Heart left ventricle (tissue), 13 donors: ENCODE data around the gene RBKS.

Source experiments
- CTCF ChIP-seq, 12 donors: fragments of 200-600 bp; sonication (generic) in 4 of 12; IDR thresholded peaks; one replicate each; pipeline versions ENCODE4 v1.5.0 to v1.8.0; 2018 to 2022; ENCODE audit warnings: antibody characterized with exemption in 12 of 12, mild to moderate bottlenecking in 5 of 12
- POLR2A ChIP-seq, 2 donors: fragments of 450-650 bp; IDR thresholded peaks; one replicate each; pipeline ENCODE4 v1.6.1; 2017; ENCODE audit warnings: antibody characterized with exemption in 2 of 2, mild to moderate bottlenecking in 2 of 2, moderate library complexity in 2 of 2
- donor health status: ischemic (EF 13 %, LVEDD 7.1; RV severe dilation, severe dysfunction).
- donor health status: DM: no; HTN: yes; CAD: no.
- donor health status: DM: no; HTN: no; CAD: no.
- donor health status: ischemic (EF 25% LVEDD 6.9; RV normal size, moderate dysfunction).
- donor health status: ischemic (EF 25% LVEDD 5.7; RV mildly dilated, moderate dysfunction).
- donor health status: ischemic (EF 35%, LVEDD 5.7; RV mildly dilated, moderate dysfunction).
- donor health status: nonischemic (EF 11% LVEDD 7.7; RV severe dilation, severe dysfunction).
- donor health status: DM: yes; HTN: yes; CAD: no.
- donor health status: PGD.
- donor health status: ischemic (EF 29% LVEDD 5.4; RV normal size, mild dysfunction).
- donor health status: nonischemic (EF 23%, LVEDD 6.1; RV moderate dilation, normal function).

- no peak for TF ChIP-seq POLR2A (IDR thresholded peaks at IDR 0.05)
- TF ChIP-seq CTCF (IDR thresholded peaks at IDR 0.05), result no peak
Observed at GRCh38 chr2:27855476-27855875, 34.7 kb downstream of the RBKS start.
